H1 (cell line): Measurements from ENCODE around the gene ARMS2. TPM values are rescaled to one million over a fixed set of nuclear protein-coding genes. Genes with fewer than 3 reads are reported as not detected.

Source experiments
- GABPA ChIP-seq: IDR thresholded peaks from 2 replicates; pipeline ENCODE4 v1.6.1; 2011; ENCODE audit warnings: mild to moderate bottlenecking, low read length, moderate library complexity, borderline replicate concordance; ENCODE audit not compliant: insufficient read depth
- POU5F1 ChIP-seq: IDR thresholded peaks from 2 replicates; pipeline ENCODE4 v1.6.1; 2011; ENCODE audit warnings: low read depth, mild to moderate bottlenecking, low read length, moderate library complexity
- RXRA ChIP-seq: IDR thresholded peaks from 2 replicates; pipeline ENCODE4 v1.6.1; 2011; ENCODE audit warnings: low read depth, mild to moderate bottlenecking, low read length, moderate library complexity; ENCODE audit not compliant: insufficient read depth
- SP4 ChIP-seq: IDR thresholded peaks from 2 replicates; pipeline ENCODE4 v1.6.1; 2012; ENCODE audit warnings: low read length, inconsistent platforms
- polyA plus RNA-seq, 7 experiments: library from polyadenylated mRNA; depleted of rRNA in 3 of 7; stranded (reverse) in 5 of 7; unstranded in 2 of 7; fragments of >200 nt in 5 of 7; fragments of 200-250 nt in 2 of 7; gene quantifications; 1 replicate in 5 of 7; 2 replicates in 1 of 7; 4 replicates in 1 of 7; pipeline versions ENCODE4 v1.2.1 to v1.2.3, GENCODE V29; 2011 to 2013; ENCODE audit warnings: missing spikeins in 2 of 7, mixed read lengths in 2 of 7
- total RNA-seq: library from RNA; stranded (reverse); fragmentation: NEBNext Ultra II Directional; extraction: Animal tissue kit (Norgen Biotek cat#: 25700); gene quantifications from 2 replicates; pipeline ENCODE4 v1.2.1, GENCODE V29; 2021
- TF ChIP-seq, protein P1 (sequence below): IDR thresholded peaks from 2 replicates; pipeline ENCODE4 v1.6.1; 2011; ENCODE audit warnings: low read length, improper control_type of control experiment

The ARMS2 gene
- total and polyA plus RNA-seq, 2 of the 8 experiments (the other 6 are each of a cell fraction or from before 2014, with no cell fraction given) = not detected

DNA sequence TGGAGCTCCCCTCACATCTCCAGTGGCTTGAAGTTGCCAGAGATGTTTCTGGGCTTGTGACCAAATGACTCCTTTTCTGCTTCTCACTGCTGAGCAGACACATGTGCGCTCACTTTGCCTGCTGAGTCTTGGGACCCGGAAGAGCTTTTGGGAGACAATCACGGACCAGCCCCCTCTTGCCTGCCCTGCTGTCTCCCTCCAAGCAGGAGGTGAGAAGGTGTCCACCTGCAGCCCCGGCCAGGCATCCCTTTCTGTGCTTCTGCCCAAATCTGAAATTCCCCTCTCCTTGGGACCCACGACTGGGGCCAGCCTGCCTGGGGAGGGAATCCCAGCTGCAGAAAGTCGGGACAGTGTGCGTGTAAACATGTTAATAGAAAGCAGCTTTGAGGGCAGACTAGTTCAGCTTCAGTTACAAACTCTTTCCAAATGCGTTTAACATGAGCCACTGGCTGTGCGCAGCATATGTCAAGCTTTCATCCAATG lies 38.6 kb downstream of the ARMS2 start (continued):
- TF ChIP-seq, protein P1, sequence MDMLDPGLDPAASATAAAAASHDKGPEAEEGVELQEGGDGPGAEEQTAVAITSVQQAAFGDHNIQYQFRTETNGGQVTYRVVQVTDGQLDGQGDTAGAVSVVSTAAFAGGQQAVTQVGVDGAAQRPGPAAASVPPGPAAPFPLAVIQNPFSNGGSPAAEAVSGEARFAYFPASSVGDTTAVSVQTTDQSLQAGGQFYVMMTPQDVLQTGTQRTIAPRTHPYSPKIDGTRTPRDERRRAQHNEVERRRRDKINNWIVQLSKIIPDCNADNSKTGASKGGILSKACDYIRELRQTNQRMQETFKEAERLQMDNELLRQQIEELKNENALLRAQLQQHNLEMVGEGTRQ = no peak
- TF ChIP-seq GABPA (no peak), POU5F1 (no peak), RXRA (no peak), SP4 (no peak)
